Measurements from ENCODE around the gene NAXE.
"Not testable (repeated sequence)": the region's sequence is repeated elsewhere in the genome, so short reads cannot be mapped to it uniquely, and the experiment has no call there.

NAXE gene

GRCh38 chr1:156595016-156595415 lies 3.4 kb downstream of the NAXE start:
- no peak for DNase-seq

- DNase-seq = no peak
Measured at GRCh38 chr1:156596426-156596825, 4.8 kb downstream of the NAXE start.

- DNase-seq = no peak
Measured at GRCh38 chr1:156598125-156598524, 6.5 kb downstream of the NAXE start.

- no peak for DNase-seq
Measured at GRCh38 chr1:156598731-156599432, 7.3 kb downstream of the NAXE start.

- peak in 1 of 2 experiments; percentile 41 for DNase-seq
Measured at GRCh38 chr1:156599811-156600210, 8.2 kb downstream of the NAXE start.

GRCh38 chr1:156600733-156601121 lies 9.2 kb downstream of the NAXE start:
- peak in 1 of 2 experiments; percentile 47 for DNase-seq

- DNase-seq = peak; percentile 85 to 92
Measured at GRCh38 chr1:156601122-156601830, 9.7 kb downstream of the NAXE start, which contains the start of gene GPATCH4. Gene GPATCH4 (minus strand): TSS chr1:156601479.

GRCh38 chr1:156601892-156602291 lies 10.3 kb downstream of the NAXE start:
- DNase-seq = no peak

- DNase-seq = peak in 1 of 2 experiments; percentile 44
Measured at GRCh38 chr1:156602557-156602993, 11.0 kb downstream of the NAXE start.

GRCh38 chr1:156607344-156607743 lies 15.8 kb downstream of the NAXE start:
- DNase-seq = not testable (repeated sequence)

GRCh38 chr1:156608036-156608674 lies 16.6 kb downstream of the NAXE start:
- peak; percentile 81 to 91 for DNase-seq

- peak; percentile 79 to 89 for DNase-seq
Measured at GRCh38 chr1:156608981-156609380, 17.4 kb downstream of the NAXE start.

- not testable (repeated sequence) for DNase-seq
Measured at GRCh38 chr1:156610072-156610471, 18.5 kb downstream of the NAXE start.

- no peak for DNase-seq
Measured at GRCh38 chr1:156612666-156613065, 21.1 kb downstream of the NAXE start.

GRCh38 chr1:156615946-156616345 lies 24.4 kb downstream of the NAXE start:
- no peak for DNase-seq

GRCh38 chr1:156616463-156616862 lies 24.9 kb downstream of the NAXE start:
- peak; percentile 28 to 55 for DNase-seq

GRCh38 chr1:156618853-156619581 lies 27.4 kb downstream of the NAXE start, which contains the start of gene HAPLN2:
Gene HAPLN2 (plus strand): TSS chr1:156619415. CDS start chr1:156623491, 4,076 bp downstream.
- peak; percentile 41 to 59 for DNase-seq

- DNase-seq = no peak
Measured at GRCh38 chr1:156619582-156619955, 28.0 kb downstream of the NAXE start.

- DNase-seq = no peak
Measured at GRCh38 chr1:156622581-156623297, 31.2 kb downstream of the NAXE start.

- DNase-seq = peak; percentile 59 to 73
Measured at GRCh38 chr1:156623946-156624813, 32.6 kb downstream of the NAXE start.

GRCh38 chr1:156624814-156625435 lies 33.3 kb downstream of the NAXE start:
- no peak for DNase-seq
